Stomach smooth muscle (tissue), 2 donors: ENCODE measurements around the gene NID1.
A peak's percentile ranks its signal among the peaks of the same experiment; 100 is the strongest.

Experiments
- H3K27ac ChIP-seq: one replicate; pipeline ENCODE4 v1.7.0; 2013; ENCODE audit warnings: mild to moderate bottlenecking, low read length, inconsistent platforms
- H3K27me3 ChIP-seq, 2 donors: one replicate each; pipeline ENCODE4 v1.7.0; 2013; ENCODE audit warnings: low read length in 2 of 2; ENCODE audit not compliant: insufficient read depth in 2 of 2, control insufficient read depth in 1 of 2
- H3K36me3 ChIP-seq, 2 donors: one replicate each; pipeline ENCODE4 v1.7.0; 2013; ENCODE audit warnings: low read length in 2 of 2; ENCODE audit not compliant: control insufficient read depth in 2 of 2, insufficient read depth in 2 of 2
- H3K4me1 ChIP-seq: one replicate; pipeline ENCODE4 v1.7.0; 2013; ENCODE audit warnings: low read length; ENCODE audit not compliant: control insufficient read depth, insufficient read depth
- H3K4me3 ChIP-seq, 2 donors: one replicate each; pipeline ENCODE4 v1.7.0; 2013; ENCODE audit warnings: low read length in 2 of 2
- H3K9ac ChIP-seq, 2 donors: one replicate each; pipeline ENCODE4 v1.7.0; 2013; ENCODE audit warnings: low read length in 2 of 2, mild to moderate bottlenecking in 1 of 2
- H3K9me3 ChIP-seq, 2 donors: one replicate each; pipeline ENCODE4 v1.7.0; 2013; ENCODE audit warnings: low read length in 2 of 2; ENCODE audit not compliant: control insufficient read depth in 2 of 2
- donor health status: healthy.
- donor health status: Pancreatic carcinoma.

The NID1 gene

DNA sequence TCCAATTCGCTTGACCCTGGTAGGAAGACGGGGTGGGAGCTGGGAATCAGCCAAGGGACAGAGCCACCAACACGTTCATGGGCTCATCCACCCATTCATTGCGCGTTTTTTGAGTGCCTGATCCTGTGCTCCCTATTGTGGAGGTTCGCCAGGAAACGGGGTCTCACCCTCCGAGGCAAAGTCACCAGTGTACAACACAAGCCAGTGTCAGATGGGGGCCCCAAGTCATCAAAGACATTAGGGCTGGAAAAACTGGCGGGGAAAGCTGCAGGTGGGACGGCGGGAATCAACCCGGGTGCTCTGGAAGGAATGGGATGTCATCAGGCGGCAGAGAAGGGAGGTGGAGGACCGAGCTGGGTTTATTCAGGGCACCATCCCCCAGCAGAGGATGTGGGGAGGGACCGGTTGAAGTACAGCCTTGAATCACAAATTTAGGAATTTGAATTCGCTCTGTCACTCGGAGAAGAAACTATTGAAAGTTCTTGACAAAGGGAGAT, 667 bp upstream of the NID1 start:
- peak overlapping the region; percentile 100 for H3K9ac ChIP-seq
- H3K4me3 ChIP-seq = peak overlapping the region; percentile 94 to 95
- H3K4me1 ChIP-seq = peaks cover 44% of the 10 kb centered on the region

DNA sequence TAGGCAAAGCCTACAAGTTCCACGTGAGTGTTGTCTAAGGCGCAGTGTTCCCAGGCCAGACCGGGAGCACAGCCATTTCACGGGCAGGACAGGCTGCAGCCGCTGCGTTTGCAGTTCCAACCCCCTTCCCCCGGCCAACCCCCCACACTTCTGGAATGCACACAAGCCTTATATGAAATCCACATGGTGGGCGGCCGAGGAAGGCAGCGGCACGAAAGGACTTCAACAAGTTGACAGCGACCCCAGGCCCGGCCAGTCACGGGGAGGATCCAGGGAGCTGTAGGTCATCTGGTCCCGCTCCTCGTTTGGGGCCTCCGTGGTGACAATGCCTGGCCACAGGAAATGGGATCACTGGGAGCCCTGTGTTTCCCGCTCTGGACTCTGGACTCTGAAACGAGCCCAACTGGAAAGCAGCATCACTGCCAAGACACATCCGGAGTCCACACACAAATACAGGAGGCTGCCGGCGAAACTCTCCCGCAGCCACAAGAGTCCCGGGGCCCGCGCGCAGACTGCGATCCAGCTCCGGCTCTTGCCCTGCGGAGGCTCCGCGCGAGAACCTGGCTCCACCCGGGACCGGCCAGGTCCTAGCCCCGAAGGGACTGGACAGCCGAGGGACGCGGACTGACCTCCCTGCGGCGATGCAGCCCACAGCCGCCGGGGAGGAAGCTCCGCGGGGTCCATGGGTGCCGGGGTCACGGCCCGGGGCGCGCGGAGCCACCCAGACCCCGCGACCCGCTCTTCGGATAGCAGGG, 794 bp downstream of the NID1 start:
- H3K9me3 ChIP-seq = no peaks in the 10 kb centered on the region
- peaks cover 2 to 8% of the 10 kb centered on the region in 2 donors for H3K36me3 ChIP-seq
- H3K4me3 ChIP-seq = peak overlapping the region; percentile 94
- H3K27ac ChIP-seq = peak overlapping the region; percentile 100
- peaks cover 54% of the 10 kb centered on the region for H3K4me1 ChIP-seq
- no peaks in the 10 kb centered on the region for H3K27me3 ChIP-seq
- peak overlapping the region; percentile 96 to 100 for H3K9ac ChIP-seq

More for the DNA sequence above, 667 bp upstream of the NID1 start:
- H3K9me3 ChIP-seq = peaks cover under 1 to 3% of the 10 kb centered on the region in 2 donors
- no peaks in the 10 kb centered on the region for H3K27me3 ChIP-seq
- peaks cover 2 to 6% of the 10 kb centered on the region in 2 donors for H3K36me3 ChIP-seq
- peak overlapping the region; percentile 100 for H3K27ac ChIP-seq

DNA sequence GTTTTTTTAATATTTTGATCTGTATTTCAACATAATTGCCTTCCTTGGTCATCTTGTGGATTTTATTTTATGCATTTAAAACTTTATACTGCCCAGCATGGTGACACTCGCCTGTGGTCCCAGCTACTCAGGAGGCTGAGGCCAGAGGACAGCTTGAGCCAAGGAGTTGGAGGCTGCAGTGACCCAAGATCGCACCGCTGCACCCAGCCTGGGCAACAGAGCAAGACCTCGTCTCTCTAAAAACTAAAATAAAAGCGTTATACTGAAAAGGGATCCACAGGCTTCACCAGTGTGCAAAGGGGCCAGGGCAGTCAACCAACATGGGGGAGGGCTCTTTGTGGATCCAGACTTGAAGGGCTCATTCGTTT, 1.4 kb downstream of the NID1 start:
- peak overlapping the region; percentile 96 to 100 for H3K9ac ChIP-seq
- no peaks in the 10 kb centered on the region for H3K9me3 ChIP-seq
- H3K27ac ChIP-seq = peak overlapping the region; percentile 100
- H3K27me3 ChIP-seq = no peaks in the 10 kb centered on the region
- H3K36me3 ChIP-seq = peaks cover 2 to 8% of the 10 kb centered on the region in 2 donors
- H3K4me1 ChIP-seq = peaks cover 54% of the 10 kb centered on the region
- peak overlapping the region; percentile 94 for H3K4me3 ChIP-seq

DNA sequence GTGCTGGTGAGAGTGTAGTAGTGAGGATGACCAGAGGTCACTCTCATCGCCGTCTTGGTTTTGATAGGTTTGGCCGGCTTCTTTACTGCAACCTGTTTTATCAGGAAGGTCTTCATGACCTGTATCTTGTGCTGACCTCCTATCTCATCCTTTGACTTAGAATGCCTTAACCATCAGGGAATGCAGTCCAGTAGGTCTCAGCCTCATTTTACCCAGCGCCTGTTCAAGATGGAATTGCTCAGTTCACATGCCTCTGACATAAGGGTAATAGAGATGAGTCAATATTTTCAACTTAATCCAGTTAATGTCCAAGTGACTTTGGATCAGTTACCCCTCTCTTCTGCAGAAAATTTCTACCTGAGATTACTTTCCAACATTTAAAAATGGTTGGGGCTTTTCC, 4.6 kb downstream of the NID1 start:
- peak overlapping the region; percentile 18 for H3K27ac ChIP-seq
- no peaks in the 10 kb centered on the region for H3K27me3 ChIP-seq
- no peaks in the 10 kb centered on the region for H3K9me3 ChIP-seq
- H3K4me3 ChIP-seq = peak overlapping the region; percentile 50 to 57
- H3K9ac ChIP-seq = no peak overlapping the region
- H3K4me1 ChIP-seq = peaks cover 53% of the 10 kb centered on the region
- peaks cover 2 to 8% of the 10 kb centered on the region in 2 donors for H3K36me3 ChIP-seq

DNA sequence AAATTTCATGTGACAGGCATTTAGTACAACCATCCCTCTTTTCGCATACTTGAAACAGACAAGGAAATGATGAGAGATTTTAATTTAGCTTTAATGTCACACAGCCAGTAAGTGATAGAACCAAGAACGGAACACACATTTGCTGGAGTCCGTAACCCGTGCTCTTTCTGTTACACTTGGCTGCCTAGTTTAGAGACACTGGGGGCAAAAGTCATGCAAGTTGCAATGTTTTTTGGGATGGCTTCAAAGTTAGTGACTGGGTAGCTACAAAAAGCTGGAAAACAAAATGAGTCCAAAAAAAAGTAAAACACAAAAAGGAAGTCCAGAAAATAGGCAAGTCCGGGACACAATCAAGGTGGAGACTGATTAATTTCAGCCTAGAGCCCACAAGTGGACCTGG, 5.9 kb downstream of the NID1 start:
- peak overlapping the region in 1 of 2 donors; percentile 26 for H3K9ac ChIP-seq

GRCh38 chr1:236058141-236058934, 6.6 kb downstream of the NID1 start:
- Histone ChIP-seq H3K36me3 (peaks cover 2 to 8% of the 10 kb centered on the region in 2 donors), H3K4me1 (peaks cover 54% of the 10 kb centered on the region), H3K4me3 (peak overlapping the region; percentile 45 to 58), H3K9ac (peak overlapping the region in 1 of 2 donors; percentile 26), H3K27ac (peak overlapping the region; percentile 37), H3K9me3 (no peaks in the 10 kb centered on the region), H3K27me3 (no peaks in the 10 kb centered on the region)

More for the DNA sequence above, 5.9 kb downstream of the NID1 start:
- Histone ChIP-seq H3K27me3 (no peaks in the 10 kb centered on the region), H3K4me1 (peaks cover 53% of the 10 kb centered on the region), H3K36me3 (peaks cover 2 to 8% of the 10 kb centered on the region in 2 donors), H3K9me3 (no peaks in the 10 kb centered on the region), H3K27ac (peak overlapping the region; percentile 4), H3K4me3 (peak overlapping the region; percentile 45 to 58)

- Histone ChIP-seq H3K27ac (peak overlapping the region; percentile 37), H3K4me3 (peak overlapping the region; percentile 45 to 58), H3K4me1 (peaks cover 52% of the 10 kb centered on the region)
Measured at GRCh38 chr1:236057546-236057945, 7.3 kb downstream of the NID1 start.

GRCh38 chr1:236052232-236052993, 12.5 kb downstream of the NID1 start:
- Histone ChIP-seq H3K9ac (no peak overlapping the region), H3K27ac (no peak overlapping the region), H3K9me3 (no peaks in the 10 kb centered on the region), H3K36me3 (peaks cover 7 to 12% of the 10 kb centered on the region in 2 donors), H3K4me1 (peaks cover 32% of the 10 kb centered on the region), H3K27me3 (no peaks in the 10 kb centered on the region), H3K4me3 (peak overlapping the region; percentile 8 to 45)

More at GRCh38 chr1:236057546-236057945, 7.3 kb downstream of the NID1 start:
- Histone ChIP-seq H3K9me3 (no peaks in the 10 kb centered on the region), H3K27me3 (no peaks in the 10 kb centered on the region), H3K36me3 (peaks cover 2 to 8% of the 10 kb centered on the region in 2 donors), H3K9ac (peak overlapping the region in 1 of 2 donors; percentile 26)

DNA sequence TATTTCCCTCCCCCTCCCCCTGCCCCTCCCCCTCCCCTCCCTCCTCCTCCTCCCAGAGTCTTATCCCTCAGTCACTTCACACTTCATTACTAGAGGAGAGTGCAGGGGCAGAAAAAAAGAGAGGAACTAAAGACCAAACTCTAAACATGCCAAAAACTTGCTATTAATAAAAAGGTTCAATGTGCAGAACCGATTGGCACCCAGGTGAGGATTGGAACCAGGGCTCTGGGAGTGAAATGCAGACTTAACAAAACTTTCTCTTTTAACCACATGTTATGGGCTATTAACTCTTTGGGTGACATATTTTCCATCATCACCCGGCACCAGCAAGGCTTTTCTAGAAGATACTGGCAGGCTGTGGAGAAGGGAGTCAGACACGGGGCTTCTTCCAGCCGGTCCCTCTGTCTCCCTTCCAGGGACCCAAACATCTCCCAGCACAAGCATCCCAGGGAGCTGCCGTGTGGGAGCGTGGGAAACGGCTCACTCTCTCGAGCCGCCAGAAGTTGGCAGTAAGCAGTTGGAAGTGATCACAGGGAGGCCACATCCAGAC, 13.6 kb downstream of the NID1 start:
- Histone ChIP-seq H3K9me3 (no peaks in the 10 kb centered on the region), H3K4me1 (peaks cover 24% of the 10 kb centered on the region), H3K27me3 (no peaks in the 10 kb centered on the region), H3K27ac (peak overlapping the region; percentile 53), H3K36me3 (peaks cover 18 to 21% of the 10 kb centered on the region in 2 donors), H3K9ac (no peak overlapping the region), H3K4me3 (peak overlapping the region in 1 of 2 donors; percentile 30)

DNA sequence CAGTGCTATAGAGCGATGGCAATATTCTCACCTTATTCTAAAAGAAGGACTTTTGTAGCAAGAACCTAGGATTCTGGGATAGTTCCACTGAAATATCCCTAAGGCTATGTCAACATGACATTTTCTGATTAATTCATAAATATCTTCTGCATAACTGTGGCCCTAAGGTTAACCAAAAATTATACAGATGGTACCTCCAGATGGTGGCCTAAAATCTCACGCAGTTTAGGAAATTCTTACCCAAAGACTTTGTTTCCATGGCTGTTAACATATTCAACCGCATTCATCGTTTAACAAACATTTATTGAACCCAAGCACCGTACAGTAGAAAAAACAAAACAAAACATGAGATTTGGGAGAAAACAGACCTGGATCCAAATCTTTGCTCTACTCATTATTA, 19.1 kb downstream of the NID1 start:
- no peaks in the 10 kb centered on the region for H3K9me3 ChIP-seq
- no peak overlapping the region for H3K4me3 ChIP-seq
- H3K9ac ChIP-seq = no peak overlapping the region
- H3K27ac ChIP-seq = no peak overlapping the region
- H3K27me3 ChIP-seq = no peaks in the 10 kb centered on the region
- H3K4me1 ChIP-seq = peaks cover 5% of the 10 kb centered on the region
- H3K36me3 ChIP-seq = peaks cover 50 to 53% of the 10 kb centered on the region in 2 donors
